ENCODE results near the gene DAP3.
"Not testable (repeated sequence)": the region's sequence is repeated elsewhere in the genome, so short reads cannot be mapped to it uniquely, and the experiment has no call there.

Gene DAP3

GRCh38 chr1:155713075-155713474 is 24.2 kb downstream of the DAP3 start:
- peaks cover 79% of the 10 kb centered on the region for H3K36me3 ChIP-seq (ENCODE audit: insufficient read depth, low read length)

GRCh38 chr1:155715056-155715455 is 26.2 kb downstream of the DAP3 start:
- not testable (repeated sequence) for H3F3A ChIP-seq (ENCODE audit: insufficient read depth, low read length); H3K9ac ChIP-seq (ENCODE audit: low read length); H3K4me1 ChIP-seq (ENCODE audit: insufficient read depth, low read length, severe bottlenecking); H3K27ac ChIP-seq (ENCODE audit: low read depth, low read length, poor library complexity, severe bottlenecking); H3K4me3 ChIP-seq (ENCODE audit: low read depth, low read length, poor library complexity, severe bottlenecking); H4K20me1 ChIP-seq (ENCODE audit: insufficient read depth, low read length); H3K79me2 ChIP-seq (ENCODE audit: insufficient read depth, low read length); H3K4me2 ChIP-seq (ENCODE audit: low read length); H3K9me2 ChIP-seq (ENCODE audit: low read depth, low read length); H3K27me3 ChIP-seq (ENCODE audit: insufficient read depth, low read length); H2AFZ ChIP-seq (ENCODE audit: low read length); H3K9me3 ChIP-seq (ENCODE audit: low read length)
- peaks cover 73% of the 10 kb centered on the region for H3K36me3 ChIP-seq (ENCODE audit: insufficient read depth, low read length)

More at GRCh38 chr1:155713075-155713474, 24.2 kb downstream of the DAP3 start:
- H3F3A ChIP-seq (ENCODE audit: insufficient read depth, low read length), result no peaks in the 10 kb centered on the region
- H3K9me2 ChIP-seq (ENCODE audit: low read depth, low read length), result no peaks in the 10 kb centered on the region
- H3K27me3 ChIP-seq (ENCODE audit: insufficient read depth, low read length), result no peaks in the 10 kb centered on the region
- H3K4me2 ChIP-seq (ENCODE audit: low read length), result no peak overlapping the region
- H3K4me1 ChIP-seq (ENCODE audit: insufficient read depth, low read length, severe bottlenecking), result no peaks in the 10 kb centered on the region
- peaks cover 22% of the 10 kb centered on the region for H3K79me2 ChIP-seq (ENCODE audit: insufficient read depth, low read length)
- H4K20me1 ChIP-seq (ENCODE audit: insufficient read depth, low read length), result no peaks in the 10 kb centered on the region
- TF ChIP-seq EZH2 (IDR thresholded peaks at IDR 0.05; ENCODE audit: borderline replicate concordance, low read length), result no peak
- TF ChIP-seq, protein P1, sequence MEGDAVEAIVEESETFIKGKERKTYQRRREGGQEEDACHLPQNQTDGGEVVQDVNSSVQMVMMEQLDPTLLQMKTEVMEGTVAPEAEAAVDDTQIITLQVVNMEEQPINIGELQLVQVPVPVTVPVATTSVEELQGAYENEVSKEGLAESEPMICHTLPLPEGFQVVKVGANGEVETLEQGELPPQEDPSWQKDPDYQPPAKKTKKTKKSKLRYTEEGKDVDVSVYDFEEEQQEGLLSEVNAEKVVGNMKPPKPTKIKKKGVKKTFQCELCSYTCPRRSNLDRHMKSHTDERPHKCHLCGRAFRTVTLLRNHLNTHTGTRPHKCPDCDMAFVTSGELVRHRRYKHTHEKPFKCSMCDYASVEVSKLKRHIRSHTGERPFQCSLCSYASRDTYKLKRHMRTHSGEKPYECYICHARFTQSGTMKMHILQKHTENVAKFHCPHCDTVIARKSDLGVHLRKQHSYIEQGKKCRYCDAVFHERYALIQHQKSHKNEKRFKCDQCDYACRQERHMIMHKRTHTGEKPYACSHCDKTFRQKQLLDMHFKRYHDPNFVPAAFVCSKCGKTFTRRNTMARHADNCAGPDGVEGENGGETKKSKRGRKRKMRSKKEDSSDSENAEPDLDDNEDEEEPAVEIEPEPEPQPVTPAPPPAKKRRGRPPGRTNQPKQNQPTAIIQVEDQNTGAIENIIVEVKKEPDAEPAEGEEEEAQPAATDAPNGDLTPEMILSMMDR (IDR thresholded peaks at IDR 0.05; ENCODE audit: low read length), result no peak
- H3K4me3 ChIP-seq (ENCODE audit: low read depth, low read length, poor library complexity, severe bottlenecking), result no peak overlapping the region
- no peak overlapping the region for H2AFZ ChIP-seq (ENCODE audit: low read length)
- no peak overlapping the region for H3K9ac ChIP-seq (ENCODE audit: low read length)
- H3K27ac ChIP-seq (ENCODE audit: low read depth, low read length, poor library complexity, severe bottlenecking), result no peak overlapping the region
- H3K9me3 ChIP-seq (ENCODE audit: low read length), result no peaks in the 10 kb centered on the region

GRCh38 chr1:155715777-155716176 is 26.9 kb downstream of the DAP3 start:
- Histone ChIP-seq H3F3A (ENCODE audit: insufficient read depth, low read length) (no peaks in the 10 kb centered on the region), H3K27me3 (ENCODE audit: insufficient read depth, low read length) (no peaks in the 10 kb centered on the region), H3K36me3 (ENCODE audit: insufficient read depth, low read length) (peaks cover 79% of the 10 kb centered on the region), H3K9me3 (ENCODE audit: low read length) (no peaks in the 10 kb centered on the region), H4K20me1 (ENCODE audit: insufficient read depth, low read length) (no peaks in the 10 kb centered on the region), H3K4me3 (ENCODE audit: low read depth, low read length, poor library complexity, severe bottlenecking) (no peak overlapping the region), H3K9me2 (ENCODE audit: low read depth, low read length) (no peaks in the 10 kb centered on the region), H3K9ac (ENCODE audit: low read length) (no peak overlapping the region), H3K79me2 (ENCODE audit: insufficient read depth, low read length) (peaks cover 6% of the 10 kb centered on the region; the same call in 1 of the 2 replicates), H3K4me1 (ENCODE audit: insufficient read depth, low read length, severe bottlenecking) (no peaks in the 10 kb centered on the region), H3K27ac (ENCODE audit: low read depth, low read length, poor library complexity, severe bottlenecking) (no peak overlapping the region), H2AFZ (ENCODE audit: low read length) (no peak overlapping the region), H3K4me2 (ENCODE audit: low read length) (no peak overlapping the region)
- no peak for TF ChIP-seq EZH2 (IDR thresholded peaks at IDR 0.05; ENCODE audit: borderline replicate concordance, low read length)
- TF ChIP-seq, protein P1 (IDR thresholded peaks at IDR 0.05; ENCODE audit: low read length), result no peak

GRCh38 chr1:155717041-155717440 is 28.1 kb downstream of the DAP3 start:
- TF ChIP-seq EZH2 (IDR thresholded peaks at IDR 0.05; ENCODE audit: borderline replicate concordance, low read length), result no peak
- TF ChIP-seq, protein P1 (IDR thresholded peaks at IDR 0.05; ENCODE audit: low read length), result no peak
- Histone ChIP-seq H3K27ac (ENCODE audit: low read depth, low read length, poor library complexity, severe bottlenecking) (no peak overlapping the region), H3K4me2 (ENCODE audit: low read length) (no peak overlapping the region), H3K4me1 (ENCODE audit: insufficient read depth, low read length, severe bottlenecking) (no peaks in the 10 kb centered on the region), H3K9me3 (ENCODE audit: low read length) (no peaks in the 10 kb centered on the region), H3K4me3 (ENCODE audit: low read depth, low read length, poor library complexity, severe bottlenecking) (no peak overlapping the region), H3F3A (ENCODE audit: insufficient read depth, low read length) (no peaks in the 10 kb centered on the region), H4K20me1 (ENCODE audit: insufficient read depth, low read length) (no peaks in the 10 kb centered on the region), H3K36me3 (ENCODE audit: insufficient read depth, low read length) (peaks cover 81% of the 10 kb centered on the region), H3K27me3 (ENCODE audit: insufficient read depth, low read length) (no peaks in the 10 kb centered on the region), H3K79me2 (ENCODE audit: insufficient read depth, low read length) (peaks cover 6% of the 10 kb centered on the region; the same call in 1 of the 2 replicates), H3K9ac (ENCODE audit: low read length) (no peak overlapping the region), H3K9me2 (ENCODE audit: low read depth, low read length) (no peaks in the 10 kb centered on the region), H2AFZ (ENCODE audit: low read length) (no peak overlapping the region)

GRCh38 chr1:155718524-155719115 is 29.7 kb downstream of the DAP3 start:
- not testable (repeated sequence) for H4K20me1 ChIP-seq (ENCODE audit: insufficient read depth, low read length); H3K27me3 ChIP-seq (ENCODE audit: insufficient read depth, low read length); H3K27ac ChIP-seq (ENCODE audit: low read depth, low read length, poor library complexity, severe bottlenecking); H3K9me3 ChIP-seq (ENCODE audit: low read length); H3K9ac ChIP-seq (ENCODE audit: low read length); H3F3A ChIP-seq (ENCODE audit: insufficient read depth, low read length); H2AFZ ChIP-seq (ENCODE audit: low read length); H3K4me3 ChIP-seq (ENCODE audit: low read depth, low read length, poor library complexity, severe bottlenecking); H3K79me2 ChIP-seq (ENCODE audit: insufficient read depth, low read length); H3K9me2 ChIP-seq (ENCODE audit: low read depth, low read length); H3K4me1 ChIP-seq (ENCODE audit: insufficient read depth, low read length, severe bottlenecking); H3K4me2 ChIP-seq (ENCODE audit: low read length)
- peaks cover 80% of the 10 kb centered on the region for H3K36me3 ChIP-seq (ENCODE audit: insufficient read depth, low read length)
